ENCODE data around the gene GIMAP7. TPM values are rescaled to one million over a fixed set of nuclear protein-coding genes. Genes with fewer than 3 reads are reported as not detected.
A peak's percentile ranks its signal among the peaks of the same experiment; 100 is the strongest.

Gene GIMAP7
- total RNA-seq, 3 donors from 2014 or later (not counting 1 experiment from before 2014, with no cell fraction given), result 66.3 to 100 (median 67.6) TPM

DNA sequence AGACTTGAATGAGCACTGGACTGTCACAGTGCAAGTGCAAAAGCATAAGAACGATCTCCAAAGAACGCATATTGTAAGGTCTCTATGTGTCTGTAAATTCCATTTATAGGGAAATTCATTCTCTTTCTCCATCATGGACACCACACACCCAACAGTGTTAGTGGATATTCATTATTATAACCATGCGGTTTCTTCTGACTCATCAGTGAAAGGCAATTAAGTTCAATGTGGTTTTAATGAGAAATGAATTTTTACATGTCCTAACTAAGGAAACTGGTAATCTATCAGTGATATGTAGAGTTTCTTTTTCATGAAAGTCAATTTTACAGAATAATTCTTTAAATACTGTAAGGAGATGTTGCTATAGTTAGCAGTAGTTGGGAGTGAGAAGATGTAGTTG is 38.4 kb upstream of the GIMAP7 start:
- Histone ChIP-seq H3K27ac (ENCODE audit: low read length) (no peak overlapping the region), H3K27me3 (ENCODE audit: control insufficient read depth, insufficient read depth, low read length) (no peaks in the 10 kb centered on the region), H3K4me3 (ENCODE audit: low read length) (no peak overlapping the region), H3K9me3 (ENCODE audit: control insufficient read depth, insufficient read depth, low read length) (no peaks in the 10 kb centered on the region), H3K4me1 (ENCODE audit: control insufficient read depth, insufficient read depth, low read length) (peaks cover 23% of the 10 kb centered on the region), H3K36me3 (ENCODE audit: control insufficient read depth, insufficient read depth, low read length) (peaks cover 62% of the 10 kb centered on the region)
- peaks cover 59 to 71% of the 10 kb centered on the region in 2 donors for H3K4me1 Mint-ChIP-seq
- intact Hi-C loops (cut with micrococcal nuclease), result no loop called here
- no peaks in the 10 kb centered on the region for H3K27me3 Mint-ChIP-seq (ENCODE audit: low read depth in 2 of 2)
- H3K36me3 Mint-ChIP-seq, result peaks cover 60% of the 10 kb centered on the region
- H3K4me3 Mint-ChIP-seq, result peak overlapping the region; percentile 71
- no peak for TF ChIP-seq CTCF (IDR thresholded peaks at IDR 0.05)
- peak overlapping the region; percentile 30 to 97 for H3K27ac Mint-ChIP-seq
- no peak for DNase-seq
- H3K9me3 Mint-ChIP-seq, result no peaks in the 10 kb centered on the region
- WGBS (ENCODE audit: insufficient coverage), result 86% methylated on average over 2 of the region's 3 CpGs
- no peak for ATAC-seq

DNA sequence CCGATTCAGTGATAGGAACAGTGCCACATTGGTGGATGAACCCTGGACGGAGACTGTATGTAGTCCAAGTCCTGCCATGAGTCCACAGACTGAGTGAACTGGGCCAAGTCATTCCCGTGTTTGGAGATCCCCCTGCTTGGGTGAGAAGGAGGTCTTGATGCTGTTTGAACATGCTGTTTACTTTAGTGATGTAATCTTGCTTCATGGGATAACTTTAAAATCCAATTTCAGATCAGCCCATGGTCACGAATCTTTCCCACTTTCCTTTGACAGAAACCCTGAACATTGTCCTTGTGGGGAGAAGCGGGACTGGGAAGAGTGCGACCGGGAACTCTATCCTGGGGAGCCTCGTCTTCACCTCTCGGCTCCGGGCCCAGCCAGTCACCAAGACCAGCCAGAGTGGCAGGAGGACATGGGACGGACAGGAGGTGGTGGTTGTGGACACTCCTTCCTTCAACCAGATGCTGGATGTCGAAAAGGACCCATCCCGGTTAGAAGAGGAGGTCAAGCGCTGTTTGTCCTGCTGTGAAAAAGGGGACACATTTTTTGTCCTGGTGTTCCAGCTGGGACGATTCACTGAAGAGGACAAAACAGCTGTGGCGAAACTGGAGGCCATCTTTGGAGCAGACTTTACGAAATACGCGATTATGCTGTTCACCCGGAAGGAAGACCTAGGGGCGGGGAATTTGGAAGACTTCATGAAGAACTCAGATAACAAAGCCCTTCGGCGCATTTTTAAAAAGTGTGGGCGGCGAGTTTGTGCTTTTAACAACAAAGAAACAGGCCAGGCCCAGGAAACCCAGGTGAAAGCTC is 37.6 kb upstream of the GIMAP7 start:
- Mint-ChIP-seq H3K36me3 (peaks cover 56% of the 10 kb centered on the region), H3K4me1 (peaks cover 63 to 75% of the 10 kb centered on the region in 2 donors), H3K4me3 (no peak overlapping the region), H3K27me3 (ENCODE audit: low read depth in 2 of 2) (no peaks in the 10 kb centered on the region), H3K9me3 (no peaks in the 10 kb centered on the region), H3K27ac (peak overlapping the region; percentile 96 to 97)
- H3K9me3 ChIP-seq (ENCODE audit: control insufficient read depth, insufficient read depth, low read length), result no peaks in the 10 kb centered on the region
- peaks cover 58% of the 10 kb centered on the region for H3K36me3 ChIP-seq (ENCODE audit: control insufficient read depth, insufficient read depth, low read length)
- no peak for TF ChIP-seq CTCF (IDR thresholded peaks at IDR 0.05)
- WGBS (ENCODE audit: insufficient coverage), result 96% methylated on average over 25 of the region's 25 CpGs
- no peak overlapping the region for H3K4me3 ChIP-seq (ENCODE audit: low read length)
- H3K27ac ChIP-seq (ENCODE audit: low read length), result peak overlapping the region; percentile 5
- H3K4me1 ChIP-seq (ENCODE audit: control insufficient read depth, insufficient read depth, low read length), result peaks cover 31% of the 10 kb centered on the region
- H3K27me3 ChIP-seq (ENCODE audit: control insufficient read depth, insufficient read depth, low read length), result no peaks in the 10 kb centered on the region
- intact Hi-C loops (cut with micrococcal nuclease), result no loop called here
- ATAC-seq, result no peak
- DNase-seq, result peak in 1 of 2 donors; percentile 40

- Mint-ChIP-seq H3K9me3 (no peaks in the 10 kb centered on the region), H3K27ac (peak overlapping the region; percentile 96 to 97), H3K4me3 (no peak overlapping the region), H3K27me3 (ENCODE audit: low read depth in 2 of 2) (no peaks in the 10 kb centered on the region), H3K36me3 (peaks cover 44% of the 10 kb centered on the region), H3K4me1 (peaks cover 81 to 88% of the 10 kb centered on the region in 2 donors)
- no peaks in the 10 kb centered on the region for H3K9me3 ChIP-seq (ENCODE audit: control insufficient read depth, insufficient read depth, low read length)
- intact Hi-C loops (cut with micrococcal nuclease), result no loop called here
- H3K4me1 ChIP-seq (ENCODE audit: control insufficient read depth, insufficient read depth, low read length), result peaks cover 40% of the 10 kb centered on the region
- no peak for TF ChIP-seq CTCF (IDR thresholded peaks at IDR 0.05)
- peak overlapping the region; percentile 89 for H3K27ac ChIP-seq (ENCODE audit: low read length)
- no peaks in the 10 kb centered on the region for H3K27me3 ChIP-seq (ENCODE audit: control insufficient read depth, insufficient read depth, low read length)
- 93% methylated on average over 1 of the region's 3 CpGs for WGBS (ENCODE audit: insufficient coverage)
- H3K36me3 ChIP-seq (ENCODE audit: control insufficient read depth, insufficient read depth, low read length), result peaks cover 37% of the 10 kb centered on the region
- ATAC-seq (no peak), DNase-seq (peak in 1 of 2 donors; percentile 79)
- H3K4me3 ChIP-seq (ENCODE audit: low read length), result no peak overlapping the region
Measured at GRCh38 chr7:150479023-150479716, 35.5 kb upstream of the GIMAP7 start.
